ENCODE data around the gene ASPA. TPM values are rescaled to one million over a fixed set of nuclear protein-coding genes. Genes with fewer than 3 reads are reported as not detected.

Gene ASPA
- total and polyA plus RNA-seq, 2 of the 13 experiments (the other 11 are each of a cell fraction or from before 2014, with no cell fraction given) = not detected

- peaks cover 49% of the 10 kb centered on the region for H3K4me1 ChIP-seq (ENCODE audit: insufficient read depth, low read length)
- no peaks in the 10 kb centered on the region for H3K27me3 ChIP-seq (ENCODE audit: control insufficient read depth in 1 of 2, insufficient read depth in 2 of 2, low read length in 2 of 2)
- no peaks in the 10 kb centered on the region for H3K79me2 ChIP-seq (ENCODE audit: insufficient read depth, low read length)
- ATAC-seq = no peak
- FAIRE-seq = no peak
- WGBS (ENCODE audit: low lambda C conversion rate) = 62% methylated on average over 5 of the region's 5 CpGs
- no TSS peak for BruUV-seq (replicated peaks)
- H3K4me2 ChIP-seq (ENCODE audit: low read depth, low read length) = no peak overlapping the region
- POLR2A ChIA-PET = no interaction called here
- H2AFZ ChIP-seq (ENCODE audit: low read length) = no peak overlapping the region
- no peak overlapping the region for H3K4me3 ChIP-seq (replicated peaks in 1 of 3; ENCODE audit: insufficient read depth in 1 of 3, low read depth in 2 of 3, low read length in 3 of 3)
- H3K36me3 ChIP-seq (replicated peaks in 1 of 2; ENCODE audit: control insufficient read depth in 1 of 2, insufficient read depth in 2 of 2, low read length in 2 of 2) = no peaks in the 10 kb centered on the region
- no peak for DNase-seq (ENCODE audit: low spot score)
- H4K20me1 ChIP-seq (ENCODE audit: insufficient read depth, low read length) = no peaks in the 10 kb centered on the region
- intact Hi-C loops (cut with micrococcal nuclease; ENCODE audit: unreplicated experiment) = loop anchor here (5.0 kb wide), 1 partner anchor 61 kb away; the partner anchor contains the start of gene SPATA22
- H3K9me3 ChIP-seq (ENCODE audit: low read length) = no peaks in the 10 kb centered on the region
- in situ Hi-C loops (cut with HindIII; ENCODE audit: extremely low pct_ligation_motif_present, low pct_unique_long_range_greater_than_20kb) = no loop called here
- H3K27ac ChIP-seq (ENCODE audit: extremely low read length, insufficient read depth, low read length) = no peak overlapping the region
- peak; percentile 72 for TF ChIP-seq ZKSCAN8 (CRISPR knock-in tag; IDR thresholded peaks at IDR 0.05; ENCODE audit: borderline replicate concordance)
- TF ChIP-seq, protein P1, sequence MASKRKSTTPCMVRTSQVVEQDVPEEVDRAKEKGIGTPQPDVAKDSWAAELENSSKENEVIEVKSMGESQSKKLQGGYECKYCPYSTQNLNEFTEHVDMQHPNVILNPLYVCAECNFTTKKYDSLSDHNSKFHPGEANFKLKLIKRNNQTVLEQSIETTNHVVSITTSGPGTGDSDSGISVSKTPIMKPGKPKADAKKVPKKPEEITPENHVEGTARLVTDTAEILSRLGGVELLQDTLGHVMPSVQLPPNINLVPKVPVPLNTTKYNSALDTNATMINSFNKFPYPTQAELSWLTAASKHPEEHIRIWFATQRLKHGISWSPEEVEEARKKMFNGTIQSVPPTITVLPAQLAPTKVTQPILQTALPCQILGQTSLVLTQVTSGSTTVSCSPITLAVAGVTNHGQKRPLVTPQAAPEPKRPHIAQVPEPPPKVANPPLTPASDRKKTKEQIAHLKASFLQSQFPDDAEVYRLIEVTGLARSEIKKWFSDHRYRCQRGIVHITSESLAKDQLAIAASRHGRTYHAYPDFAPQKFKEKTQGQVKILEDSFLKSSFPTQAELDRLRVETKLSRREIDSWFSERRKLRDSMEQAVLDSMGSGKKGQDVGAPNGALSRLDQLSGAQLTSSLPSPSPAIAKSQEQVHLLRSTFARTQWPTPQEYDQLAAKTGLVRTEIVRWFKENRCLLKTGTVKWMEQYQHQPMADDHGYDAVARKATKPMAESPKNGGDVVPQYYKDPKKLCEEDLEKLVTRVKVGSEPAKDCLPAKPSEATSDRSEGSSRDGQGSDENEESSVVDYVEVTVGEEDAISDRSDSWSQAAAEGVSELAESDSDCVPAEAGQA (IDR thresholded peaks at IDR 0.05; ENCODE audit: low read depth) = no peak
- TF ChIP-seq, protein P1 (CRISPR knock-in tag; IDR thresholded peaks at IDR 0.05; ENCODE audit: borderline replicate concordance) = no peak
- TF ChIP-seq FOXC1 (CRISPR knock-in tag; IDR thresholded peaks at IDR 0.05; ENCODE audit: borderline replicate concordance) = no peak
- TF ChIP-seq HHEX (CRISPR knock-in tag; IDR thresholded peaks at IDR 0.05) = no peak
- H3K9ac ChIP-seq (ENCODE audit: insufficient read depth, low read depth, low read length) = no peak overlapping the region
- CTCF ChIA-PET (ENCODE audit: low intra/inter-chr PET ratio, low total read pairs) = no interaction called here
Observed at GRCh38 chr17:3533752-3534151, 58.0 kb downstream of the ASPA start.
